ENCODE results near the gene EGR1. TPM values are rescaled to one million over a fixed set of nuclear protein-coding genes. Genes with fewer than 3 reads are reported as not detected.

EGR1 gene
- total RNA-seq, 1 experiment from 2014 or later, result 1.9 TPM

- Histone ChIP-seq H2AFZ (ENCODE audit: low read length) (peak overlapping the region; percentile 90), H3K79me2 (ENCODE audit: low read length) (no peaks in the 10 kb centered on the region), H3K4me3 (ENCODE audit: low read length) (peak overlapping the region; percentile 71), H3K9me2 (replicated peaks; ENCODE audit: low read length) (no peaks in the 10 kb centered on the region), H3K36me3 (ENCODE audit: low read depth, low read length) (no peaks in the 10 kb centered on the region), H3F3A (ENCODE audit: low read length, unreplicated experiment) (no peaks in the 10 kb centered on the region), H3K9me3 (ENCODE audit: low read length) (no peaks in the 10 kb centered on the region), H3K4me1 (ENCODE audit: insufficient read depth, low read length) (peaks cover 5% of the 10 kb centered on the region), H3K4me2 (ENCODE audit: low read length) (peak overlapping the region; percentile 98), H3K27ac (ENCODE audit: low read length) (peak overlapping the region; percentile 68), H4K20me1 (ENCODE audit: low read length) (no peaks in the 10 kb centered on the region), H3K27me3 (ENCODE audit: low read length) (peaks cover 16% of the 10 kb centered on the region), H3K9ac (ENCODE audit: low read length) (peak overlapping the region; percentile 81)
- DNase-seq (peak; percentile 96), ATAC-seq (peak; percentile 82)
- ChIA-PET CTCF (interaction anchor here (1.1 to 1.2 kb wide), 2 partner anchors 39 to 40 kb away, joined by 4 to 6 read pairs; no protein-coding TSS in a partner anchor), POLR2A (ENCODE audit: unreplicated experiment) (interaction anchor here (0.8 kb wide), 1 partner anchor 26 kb away, joined by 5 read pairs; no protein-coding TSS in a partner anchor)
- intact Hi-C loops (cut with micrococcal nuclease), result loop anchor here (1.0 kb wide), 3 partner anchors 28 to 79 kb away; partner anchors contain the start of gene ETF1
- BruUV-seq (replicated peaks), result no TSS peak
- TF ChIP-seq EZH2phosphoT487 (IDR thresholded peaks at IDR 0.05; ENCODE audit: borderline replicate concordance, low read length) (no peak), CTCF (conservative IDR thresholded peaks at IDR 0.05; ENCODE audit: low read depth, low read length) (0 out of 2 replicates have a peak, but pooled peaks have one; percentile 34)
Observed at GRCh38 chr5:138464388-138465260, 655 bp upstream of the EGR1 start.

- no peaks in the 10 kb centered on the region for H3F3A ChIP-seq (ENCODE audit: low read length, unreplicated experiment)
- no peaks in the 10 kb centered on the region for H3K36me3 ChIP-seq (ENCODE audit: low read depth, low read length)
- H3K27me3 ChIP-seq (ENCODE audit: low read length), result peaks cover 16% of the 10 kb centered on the region
- CTCF ChIA-PET, result no interaction called here
- H3K9ac ChIP-seq (ENCODE audit: low read length), result no peak overlapping the region
- ATAC-seq (no peak), DNase-seq (no peak)
- BruUV-seq (replicated peaks), result TSS peak; percentile 32
- H3K4me3 ChIP-seq (ENCODE audit: low read length), result peak overlapping the region; percentile 71
- POLR2A ChIA-PET (ENCODE audit: unreplicated experiment), result no interaction called here
- TF ChIP-seq EZH2phosphoT487 (IDR thresholded peaks at IDR 0.05; ENCODE audit: borderline replicate concordance, low read length) (no peak), EZH2 (IDR thresholded peaks at IDR 0.05; ENCODE audit: low read length, unreplicated experiment) (peak; percentile 46)
- peak overlapping the region; percentile 98 for H3K4me2 ChIP-seq (ENCODE audit: low read length)
- no peaks in the 10 kb centered on the region for H3K9me3 ChIP-seq (ENCODE audit: low read length)
- no peaks in the 10 kb centered on the region for H3K9me2 ChIP-seq (replicated peaks; ENCODE audit: low read length)
- no peaks in the 10 kb centered on the region for H4K20me1 ChIP-seq (ENCODE audit: low read length)
- peaks cover 5% of the 10 kb centered on the region for H3K4me1 ChIP-seq (ENCODE audit: insufficient read depth, low read length)
- no peak overlapping the region for H3K27ac ChIP-seq (ENCODE audit: low read length)
- peak overlapping the region; percentile 64 for H2AFZ ChIP-seq (ENCODE audit: low read length)
- intact Hi-C loops (cut with micrococcal nuclease), result no loop called here
- H3K79me2 ChIP-seq (ENCODE audit: low read length), result no peaks in the 10 kb centered on the region
Observed at GRCh38 chr5:138466125-138466899, 1.0 kb downstream of the EGR1 start.

GRCh38 chr5:138466900-138467710 lies 1.8 kb downstream of the EGR1 start:
- ChIA-PET CTCF (no interaction called here), POLR2A (ENCODE audit: unreplicated experiment) (no interaction called here)
- H3K4me2 ChIP-seq (ENCODE audit: low read length), result no peak overlapping the region
- H3K9me3 ChIP-seq (ENCODE audit: low read length), result no peaks in the 10 kb centered on the region
- intact Hi-C loops (cut with micrococcal nuclease), result no loop called here
- no peak overlapping the region for H3K9ac ChIP-seq (ENCODE audit: low read length)
- H3K9me2 ChIP-seq (replicated peaks; ENCODE audit: low read length), result no peaks in the 10 kb centered on the region
- H3K36me3 ChIP-seq (ENCODE audit: low read depth, low read length), result no peaks in the 10 kb centered on the region
- peaks cover 5% of the 10 kb centered on the region for H3K4me1 ChIP-seq (ENCODE audit: insufficient read depth, low read length)
- H4K20me1 ChIP-seq (ENCODE audit: low read length), result no peaks in the 10 kb centered on the region
- H3F3A ChIP-seq (ENCODE audit: low read length, unreplicated experiment), result no peaks in the 10 kb centered on the region
- no peaks in the 10 kb centered on the region for H3K79me2 ChIP-seq (ENCODE audit: low read length)
- DNase-seq (no peak), ATAC-seq (no peak)
- H3K27me3 ChIP-seq (ENCODE audit: low read length), result peaks cover 16% of the 10 kb centered on the region
- no peak overlapping the region for H3K27ac ChIP-seq (ENCODE audit: low read length)
- no TSS peak for BruUV-seq (replicated peaks)
- no peak overlapping the region for H2AFZ ChIP-seq (ENCODE audit: low read length)
- no peak for TF ChIP-seq CTCF (conservative IDR thresholded peaks at IDR 0.05; ENCODE audit: low read depth, low read length)
- TF ChIP-seq EZH2phosphoT487 (IDR thresholded peaks at IDR 0.05; ENCODE audit: borderline replicate concordance, low read length), result no peak
- TF ChIP-seq EZH2 (IDR thresholded peaks at IDR 0.05; ENCODE audit: low read length, unreplicated experiment), result no peak
- no peak overlapping the region for H3K4me3 ChIP-seq (ENCODE audit: low read length)
